Prostate gland (tissue), 2 donors: Measurements from ENCODE around the gene RPS27L.

ENCODE experiments used
- POLR2A ChIP-seq: fragments of 450-650 bp; IDR thresholded peaks from one replicate; pipeline ENCODE4 v1.6.1; 2016; ENCODE audit warnings: antibody characterized with exemption, mild to moderate bottlenecking
- POLR2AphosphoS5 ChIP-seq: sonication (generic); formaldehyde crosslinking; IDR thresholded peaks from one replicate; pipeline ENCODE4 v1.6.1; 2017; ENCODE audit warnings: antibody characterized with exemption
- TF ChIP-seq, protein P1 (sequence below), 4 experiments: fragments of 200-600 bp in 2 of 4; fragments of 450-650 bp in 2 of 4; sonication (generic) in 2 of 4; IDR thresholded peaks; 1 replicate in 3 of 4; 2 replicates in 1 of 4; pipeline ENCODE4 v1.5.1; 2016 to 2019; ENCODE audit warnings: antibody characterized with exemption in 4 of 4, mild to moderate bottlenecking in 2 of 4, moderate library complexity in 2 of 4

DNA sequence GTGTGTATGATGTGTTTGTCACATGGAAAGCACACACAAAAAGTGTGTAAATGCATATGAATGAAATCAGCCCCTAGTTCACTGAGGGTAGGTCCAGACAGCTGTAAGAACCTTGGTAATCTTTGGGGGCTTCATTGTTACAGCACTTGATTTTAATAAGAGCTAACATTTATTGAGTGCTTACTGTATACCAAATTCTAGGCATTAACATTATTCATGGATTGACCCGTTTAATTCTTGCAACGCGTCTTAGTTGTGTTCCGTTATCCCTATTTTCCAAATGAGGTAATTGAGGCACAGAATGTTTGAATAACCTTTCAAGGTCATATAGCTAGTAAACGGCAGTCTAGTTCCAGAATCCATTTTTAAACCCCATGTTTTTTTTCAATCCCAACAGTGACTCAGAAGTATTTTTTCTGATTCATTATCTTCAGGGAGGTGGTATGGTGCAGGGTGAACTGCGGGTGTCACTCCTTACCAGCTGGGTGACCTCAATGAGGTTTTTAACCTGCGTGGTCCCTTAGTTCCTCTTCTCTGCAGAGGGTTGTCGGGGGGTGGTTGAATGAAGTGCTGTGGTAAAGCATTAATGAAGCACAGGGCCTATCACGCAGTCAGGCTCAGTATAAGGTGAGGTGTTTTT is 46.3 kb upstream of the RPS27L start:
- TF ChIP-seq POLR2A: no peak
- TF ChIP-seq, protein P1, sequence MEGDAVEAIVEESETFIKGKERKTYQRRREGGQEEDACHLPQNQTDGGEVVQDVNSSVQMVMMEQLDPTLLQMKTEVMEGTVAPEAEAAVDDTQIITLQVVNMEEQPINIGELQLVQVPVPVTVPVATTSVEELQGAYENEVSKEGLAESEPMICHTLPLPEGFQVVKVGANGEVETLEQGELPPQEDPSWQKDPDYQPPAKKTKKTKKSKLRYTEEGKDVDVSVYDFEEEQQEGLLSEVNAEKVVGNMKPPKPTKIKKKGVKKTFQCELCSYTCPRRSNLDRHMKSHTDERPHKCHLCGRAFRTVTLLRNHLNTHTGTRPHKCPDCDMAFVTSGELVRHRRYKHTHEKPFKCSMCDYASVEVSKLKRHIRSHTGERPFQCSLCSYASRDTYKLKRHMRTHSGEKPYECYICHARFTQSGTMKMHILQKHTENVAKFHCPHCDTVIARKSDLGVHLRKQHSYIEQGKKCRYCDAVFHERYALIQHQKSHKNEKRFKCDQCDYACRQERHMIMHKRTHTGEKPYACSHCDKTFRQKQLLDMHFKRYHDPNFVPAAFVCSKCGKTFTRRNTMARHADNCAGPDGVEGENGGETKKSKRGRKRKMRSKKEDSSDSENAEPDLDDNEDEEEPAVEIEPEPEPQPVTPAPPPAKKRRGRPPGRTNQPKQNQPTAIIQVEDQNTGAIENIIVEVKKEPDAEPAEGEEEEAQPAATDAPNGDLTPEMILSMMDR (IDR thresholded peaks at IDR 0.05): no peak
- TF ChIP-seq POLR2AphosphoS5: no peak
